ENCODE measurements around the gene VPS9D1.

- TF ChIP-seq EZH2phosphoT487 (IDR thresholded peaks at IDR 0.05; ENCODE audit: insufficient read depth, low read depth) (no peak), EZH2 (IDR thresholded peaks at IDR 0.05; ENCODE audit: insufficient read depth, poor library complexity, severe bottlenecking) (no peak)
Observed at GRCh38 chr16:89704281-89704680, 16.4 kb downstream of the VPS9D1 start.
